Right cardiac atrium (tissue), 5 donors: Measurements from ENCODE around the gene HPN. TPM values are rescaled to one million over a fixed set of nuclear protein-coding genes. Genes with fewer than 3 reads are reported as not detected.

Experiments
- ATAC-seq, 2 donors: fragments of 200-7000 bp; cut with Tn5 transposase; one replicate each; pipeline versions ENCODE4 v1.8.0 to v1.9.1; 2020; ENCODE audit warnings: moderate library complexity in 2 of 2, mild to moderate bottlenecking in 1 of 2
- DNase-seq, 3 donors: peaks; one replicate each; pipeline ENCODE4 v3.0.0-alpha.2; 2020
- H3K27ac ChIP-seq: one replicate; pipeline ENCODE4 v1.5.1; 2013; ENCODE audit warnings: mild to moderate bottlenecking, low read length, control low read depth, moderate library complexity
- H3K27me3 ChIP-seq: one replicate; pipeline ENCODE4 v1.6.1; 2013; ENCODE audit not compliant: control insufficient read depth, insufficient read depth
- H3K4me1 ChIP-seq: one replicate; pipeline ENCODE4 v1.6.1; 2013; ENCODE audit warnings: low read length; ENCODE audit not compliant: control insufficient read depth, insufficient read depth
- H3K4me3 ChIP-seq: one replicate; pipeline ENCODE4 v1.5.1; 2013; ENCODE audit warnings: low read length, control low read depth
- H3K9me3 ChIP-seq: one replicate; pipeline ENCODE4 v1.6.1; 2013; ENCODE audit warnings: low read length; ENCODE audit not compliant: control insufficient read depth
- WGBS: extraction: QIAGEN DNeasy Blood & Tissue Kit; methylation state at CpG from one replicate; pipeline ENCODE4 v1.1.7; 2013; 5-methylcytosine and 5-hydroxymethylcytosine counted together
- intact Hi-C, 4 donors: fragments of 100-400 bp; cut with DNase I; formaldehyde crosslinking; loops; one replicate each; pipeline versions ENCODE4 v1.11.0 to v1.14.0; 2022 to 2023
- polyA plus RNA-seq: library from polyadenylated mRNA; stranded (reverse); fragments of 200-250 nt; gene quantifications from one replicate; pipeline ENCODE4 v1.2.3, GENCODE V29; 2013
- total RNA-seq, 4 donors: library from RNA; stranded (reverse); fragmentation: NEBNext Ultra II Directional; extraction: Animal tissue kit (Norgen Biotek cat#: 25700); gene quantifications; one replicate each; pipeline ENCODE4 v1.2.1, GENCODE V29; 2021
- donor health status: healthy with polysubstance abuse.
- donor health status: DM: no; HTN: yes; CAD: no.
- donor health status: DM: no; HTN: no; CAD: no.
- donor health status: DM: no; HTN: yes; CAD: no; lungs with severe emphysema.
- donor health status: DM: yes; HTN: yes; CAD: no.

The HPN gene
- total and polyA plus RNA-seq, 5 donors = 1.5 to 7.0 (median 4.5) TPM

DNA sequence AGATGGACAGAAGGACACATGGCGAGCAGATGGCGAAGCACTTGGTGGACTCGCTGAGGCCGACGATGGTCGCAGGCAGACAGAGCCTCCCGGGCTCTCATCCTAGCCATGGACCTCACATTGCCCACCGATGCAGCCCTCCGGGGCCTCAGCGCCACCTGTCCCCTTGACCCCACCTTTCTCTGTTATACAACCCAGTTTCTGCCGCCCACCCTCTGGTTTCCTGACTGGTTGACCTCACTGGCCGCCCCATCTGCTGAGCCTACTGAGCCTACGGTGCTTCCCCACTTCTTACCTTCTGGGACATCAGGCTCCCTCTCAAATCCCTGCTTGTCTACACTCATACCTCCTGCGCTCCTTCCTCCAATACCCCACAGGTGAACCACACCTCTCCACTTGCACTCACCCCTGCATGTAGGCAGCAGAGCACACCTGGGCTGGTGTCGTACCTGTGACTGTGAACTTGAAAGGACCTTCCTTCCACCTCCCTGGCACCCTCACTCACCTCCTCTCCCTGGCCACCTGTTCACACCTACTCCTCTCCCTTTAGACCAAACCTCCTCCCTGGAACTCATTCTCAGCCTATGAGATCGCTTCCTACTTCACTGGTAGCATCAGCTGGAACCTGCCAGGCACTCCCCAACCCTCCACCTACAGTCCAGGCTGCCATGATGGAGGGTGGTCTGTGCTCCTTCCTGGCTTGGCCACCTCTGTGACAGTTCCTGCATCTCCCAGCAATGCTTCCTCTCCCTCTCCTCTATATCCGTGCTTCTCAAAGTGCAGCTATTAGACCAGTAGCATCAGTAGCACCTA, 36.1 kb downstream of the HPN start:
- Histone ChIP-seq H3K27me3 (no peaks in the 10 kb centered on the region), H3K9me3 (no peaks in the 10 kb centered on the region), H3K4me1 (no peaks in the 10 kb centered on the region), H3K4me3 (no peak overlapping the region), H3K27ac (no peak overlapping the region)
- intact Hi-C loops = no loop called here
- ATAC-seq (no peak), DNase-seq (no peak)
- WGBS = 89% methylated on average over 17 of the region's 17 CpGs

- no peaks in the 10 kb centered on the region for H3K4me1 ChIP-seq
- DNase-seq (no peak), ATAC-seq (peak; percentile 14)
- H3K4me3 ChIP-seq = no peak overlapping the region
- no peak overlapping the region for H3K27ac ChIP-seq
- H3K9me3 ChIP-seq = no peaks in the 10 kb centered on the region
- intact Hi-C loops = no loop called here
- 88% methylated on average over 14 of the region's 14 CpGs for WGBS
- no peaks in the 10 kb centered on the region for H3K27me3 ChIP-seq
Measured at GRCh38 chr19:35079826-35080225, 38.3 kb downstream of the HPN start.

GRCh38 chr19:35080613-35081170, 39.2 kb downstream of the HPN start:
- intact Hi-C loops = no loop called here
- Histone ChIP-seq H3K4me1 (no peaks in the 10 kb centered on the region), H3K4me3 (no peak overlapping the region), H3K9me3 (no peaks in the 10 kb centered on the region), H3K27me3 (no peaks in the 10 kb centered on the region), H3K27ac (no peak overlapping the region)
- 81% methylated on average over 16 of the region's 16 CpGs for WGBS
- peak in 1 of 3 donors; percentile 47 for DNase-seq
- peak in 1 of 2 donors; percentile 12 for ATAC-seq

GRCh38 chr19:35081201-35081600, 39.7 kb downstream of the HPN start:
- Histone ChIP-seq H3K9me3 (no peaks in the 10 kb centered on the region), H3K27me3 (no peaks in the 10 kb centered on the region), H3K4me3 (no peak overlapping the region), H3K4me1 (no peaks in the 10 kb centered on the region), H3K27ac (no peak overlapping the region)
- 82% methylated on average over 6 of the region's 6 CpGs for WGBS
- intact Hi-C loops = no loop called here
- ATAC-seq (no peak), DNase-seq (no peak)

DNA sequence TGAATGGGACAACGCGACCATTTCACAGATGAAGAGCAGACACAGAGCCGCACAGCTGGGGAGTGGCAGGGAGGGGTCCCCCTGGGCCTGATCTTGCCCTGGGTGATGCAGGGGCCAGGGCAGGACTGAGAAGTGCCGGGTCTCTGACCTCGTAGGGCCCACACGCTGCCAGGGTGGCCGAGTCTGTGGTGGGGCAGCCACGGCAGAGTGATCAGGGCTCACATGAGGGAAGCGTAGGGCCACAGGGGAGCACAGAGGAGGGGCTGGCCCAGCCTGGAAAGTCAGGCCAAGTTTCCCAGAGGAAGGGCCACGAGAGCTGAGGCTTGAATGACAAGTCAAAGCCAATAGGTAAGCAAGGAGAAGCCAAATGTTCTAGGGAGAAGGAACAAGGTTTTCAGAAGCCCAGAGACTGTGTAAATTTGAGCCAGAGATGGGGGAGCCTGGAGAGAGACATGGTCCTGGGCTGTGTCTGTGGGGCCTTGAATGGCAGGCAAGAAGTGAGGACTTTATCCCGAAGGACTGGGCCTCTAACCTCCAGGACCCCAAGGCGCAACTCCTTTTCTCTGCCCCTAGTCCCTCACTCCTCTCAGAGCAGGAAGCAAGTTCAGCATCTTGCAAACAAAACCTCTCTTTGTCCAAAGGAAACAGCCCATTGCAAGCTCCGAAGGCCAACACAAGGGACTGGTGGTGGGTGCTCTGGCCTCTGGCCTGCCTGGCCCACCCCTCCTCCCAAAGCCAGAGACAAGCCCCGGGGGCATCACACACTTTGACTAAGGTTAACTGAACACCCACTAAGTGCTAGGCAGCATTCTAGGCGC, 42.4 kb downstream of the HPN start:
- Histone ChIP-seq H3K27me3 (no peaks in the 10 kb centered on the region), H3K4me3 (no peak overlapping the region), H3K27ac (no peak overlapping the region), H3K4me1 (no peaks in the 10 kb centered on the region), H3K9me3 (no peaks in the 10 kb centered on the region)
- WGBS = 77% methylated on average over 15 of the region's 15 CpGs
- intact Hi-C loops = no loop called here
- ATAC-seq = no peak
- no peak for DNase-seq

DNA sequence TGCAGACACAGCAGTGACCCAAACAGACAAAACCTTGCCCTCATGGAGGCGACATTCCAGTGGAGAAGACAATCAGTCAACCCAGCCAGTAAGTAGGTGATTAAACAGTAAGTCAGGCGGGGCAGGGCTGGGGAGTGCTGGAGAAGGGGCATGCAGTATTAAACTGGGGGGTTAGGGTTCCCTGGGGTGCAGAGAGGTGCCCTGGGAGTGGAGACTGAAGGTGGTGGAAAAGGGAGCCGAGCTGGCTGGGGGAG, 42.9 kb downstream of the HPN start:
- no peaks in the 10 kb centered on the region for H3K4me1 ChIP-seq
- H3K9me3 ChIP-seq = no peaks in the 10 kb centered on the region
- no peak overlapping the region for H3K4me3 ChIP-seq
- H3K27me3 ChIP-seq = no peaks in the 10 kb centered on the region
- DNase-seq (no peak), ATAC-seq (no peak)
- intact Hi-C loops = no loop called here
- WGBS = 87% methylated on average over 3 of the region's 3 CpGs
- no peak overlapping the region for H3K27ac ChIP-seq

- H3K27me3 ChIP-seq = no peaks in the 10 kb centered on the region
- H3K4me1 ChIP-seq = no peaks in the 10 kb centered on the region
- DNase-seq (no peak), ATAC-seq (no peak)
- no peak overlapping the region for H3K4me3 ChIP-seq
- WGBS = 66% methylated on average over 6 of the region's 6 CpGs
- H3K9me3 ChIP-seq = no peaks in the 10 kb centered on the region
- intact Hi-C loops = no loop called here
- no peak overlapping the region for H3K27ac ChIP-seq
Measured at GRCh38 chr19:35085947-35086346, 44.4 kb downstream of the HPN start.

DNA sequence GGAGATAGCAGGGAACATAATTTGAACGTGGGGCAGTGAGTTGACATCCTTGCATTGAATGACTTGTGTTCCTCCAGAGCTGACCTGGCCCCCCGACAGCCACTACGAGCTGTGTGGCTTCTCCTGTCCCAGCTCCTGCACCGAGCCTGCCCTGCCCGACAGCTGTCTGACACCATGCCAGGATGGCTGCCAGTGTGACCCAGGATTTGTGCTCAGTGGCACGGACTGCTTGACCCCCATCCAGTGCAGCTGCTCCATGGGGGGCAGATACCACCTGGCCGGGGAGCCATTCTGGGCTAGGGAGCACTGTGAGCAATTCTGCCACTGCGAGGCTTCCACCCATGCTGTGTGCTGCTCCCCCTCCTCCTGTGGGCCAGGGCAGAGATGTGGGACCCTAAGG, 44.9 kb downstream of the HPN start:
- DNase-seq (no peak), ATAC-seq (no peak)
- Histone ChIP-seq H3K27me3 (no peaks in the 10 kb centered on the region), H3K9me3 (no peaks in the 10 kb centered on the region), H3K4me3 (no peak overlapping the region), H3K4me1 (no peaks in the 10 kb centered on the region), H3K27ac (no peak overlapping the region)
- intact Hi-C loops = no loop called here
- 70% methylated on average over 8 of the region's 8 CpGs for WGBS

DNA sequence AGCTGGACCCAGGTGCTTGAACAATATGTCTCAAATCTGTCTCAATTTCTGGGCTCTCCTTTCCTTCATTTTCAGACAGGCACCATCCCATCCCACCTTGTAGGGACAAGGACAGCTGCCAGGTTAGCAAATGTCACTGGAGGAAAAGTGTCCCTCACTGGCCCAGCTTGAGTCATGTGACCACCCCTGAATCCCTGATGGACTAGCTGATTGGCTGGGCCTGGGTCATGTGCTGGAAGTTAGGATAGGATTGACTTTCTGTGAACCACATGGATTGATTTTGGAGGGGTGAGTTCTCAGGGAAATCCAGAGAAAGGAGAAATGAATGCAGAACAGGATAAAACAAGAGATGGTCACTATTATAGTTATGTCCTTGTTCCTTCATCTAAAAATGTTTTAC, 45.9 kb downstream of the HPN start:
- no peak overlapping the region for H3K27ac ChIP-seq
- H3K9me3 ChIP-seq = no peaks in the 10 kb centered on the region
- no peaks in the 10 kb centered on the region for H3K27me3 ChIP-seq
- ATAC-seq (no peak), DNase-seq (no peak)
- no peak overlapping the region for H3K4me3 ChIP-seq
- H3K4me1 ChIP-seq = no peaks in the 10 kb centered on the region
- intact Hi-C loops = no loop called here

- Histone ChIP-seq H3K9me3 (no peaks in the 10 kb centered on the region), H3K27ac (no peak overlapping the region), H3K4me1 (no peaks in the 10 kb centered on the region), H3K4me3 (no peak overlapping the region), H3K27me3 (no peaks in the 10 kb centered on the region)
- intact Hi-C loops = no loop called here
- WGBS = 73% methylated on average over 8 of the region's 8 CpGs
- DNase-seq (no peak), ATAC-seq (no peak)
Measured at GRCh38 chr19:35088131-35088913, 46.8 kb downstream of the HPN start.

DNA sequence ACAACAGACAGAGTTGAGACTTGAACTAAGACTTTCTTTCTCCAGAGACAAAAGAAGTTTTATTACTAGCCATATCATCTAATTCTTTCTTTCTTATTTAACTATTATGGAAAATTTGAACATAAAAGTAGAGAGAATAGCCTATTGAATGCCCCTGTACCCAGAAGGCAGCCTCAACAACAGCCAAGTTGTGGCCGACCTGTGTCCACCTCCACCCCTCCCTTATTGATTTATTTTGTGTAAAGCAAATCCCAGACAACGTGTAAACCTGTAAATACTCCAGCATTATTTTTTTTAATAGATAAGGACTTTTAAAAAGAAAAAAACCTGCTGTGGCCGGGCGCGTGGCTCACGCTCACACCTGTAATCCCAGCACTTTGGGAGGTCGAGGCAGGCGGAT, 48.0 kb downstream of the HPN start:
- Histone ChIP-seq H3K9me3 (no peaks in the 10 kb centered on the region), H3K4me3 (no peak overlapping the region), H3K27me3 (no peaks in the 10 kb centered on the region), H3K4me1 (no peaks in the 10 kb centered on the region), H3K27ac (no peak overlapping the region)
- 85% methylated on average over 8 of the region's 8 CpGs for WGBS
- ATAC-seq = no peak
- intact Hi-C loops = no loop called here
- DNase-seq = no peak
